HL-60/S4 treated with phorbol 12-myristate 13-acetate at 8.2 ng/mL for 4 days and 3 days (cell line): ENCODE data around the gene CELSR1.

Experiments used
- in situ Hi-C: fragments of 300-500 bp; cut with MboI; formaldehyde crosslinking; loops from 2 replicates; pipeline ENCODE4 v1.15.0; 2022; ENCODE audit warnings: low sequenced_read_pairs

CELSR1 gene

GRCh38 chr22:46537225-46537945, at the start of gene CELSR1:
CELSR1 (minus strand) TSS chr22:46537620; CDS start chr22:46537170, 450 bp downstream.
- in situ Hi-C loops, result no loop called here

- in situ Hi-C loops, result no loop called here
Measured at GRCh38 chr22:46587061-46587460, 49.6 kb upstream of the CELSR1 start.

- in situ Hi-C loops, result no loop called here
Measured at GRCh38 chr22:46586531-46587011, 49.2 kb upstream of the CELSR1 start.

- in situ Hi-C loops, result no loop called here
Measured at GRCh38 chr22:46586123-46586519, 48.7 kb upstream of the CELSR1 start.

- in situ Hi-C loops, result no loop called here
Measured at GRCh38 chr22:46585340-46586122, 48.1 kb upstream of the CELSR1 start.

GRCh38 chr22:46584081-46584921, 46.9 kb upstream of the CELSR1 start:
- in situ Hi-C loops, result no loop called here

GRCh38 chr22:46583571-46583970, 46.2 kb upstream of the CELSR1 start:
- in situ Hi-C loops, result no loop called here

- in situ Hi-C loops, result no loop called here
Measured at GRCh38 chr22:46582281-46582933, 45.0 kb upstream of the CELSR1 start.

GRCh38 chr22:46581538-46582244, 44.3 kb upstream of the CELSR1 start:
- in situ Hi-C loops, result no loop called here

GRCh38 chr22:46580940-46581537, 43.6 kb upstream of the CELSR1 start:
- in situ Hi-C loops, result no loop called here

- in situ Hi-C loops, result no loop called here
Measured at GRCh38 chr22:46579751-46580449, 42.5 kb upstream of the CELSR1 start.

GRCh38 chr22:46578824-46579561, 41.6 kb upstream of the CELSR1 start:
- in situ Hi-C loops, result no loop called here

GRCh38 chr22:46578251-46578823, 40.9 kb upstream of the CELSR1 start:
- in situ Hi-C loops, result no loop called here

- in situ Hi-C loops, result no loop called here
Measured at GRCh38 chr22:46577368-46578249, 40.2 kb upstream of the CELSR1 start.

GRCh38 chr22:46576556-46577367, 39.3 kb upstream of the CELSR1 start:
- in situ Hi-C loops, result no loop called here

- in situ Hi-C loops, result no loop called here
Measured at GRCh38 chr22:46575911-46576555, 38.6 kb upstream of the CELSR1 start.
